ENCODE measurements around the gene ERBB3.

The ERBB3 gene

GRCh38 chr12:56078427-56078826 is 1.5 kb upstream of the ERBB3 start:
- no peak for DNase-seq (ENCODE audit: low read depth, low spot score)
- TF ChIP-seq CTCF (IDR thresholded peaks at IDR 0.05; ENCODE audit: insufficient read depth, low read length, missing control alignments), result no peak
- ChIA-PET POLR2A (interaction anchor here (0.8 to 1.6 kb wide), 2 partner anchors 26 to 38 kb away, joined by 3 to 10 read pairs; partner anchors contain the start of genes PA2G4 and RPL41), CTCF (interaction anchor here (1.0 to 2.2 kb wide), 8 partner anchors 12 to 340 kb away, joined by 3 to 27 read pairs (median 4); partner anchors contain the start of gene PA2G4)
- no peak overlapping the region for H3K4me3 ChIP-seq (ENCODE audit: low read depth, low read length)

- peak; percentile 85 for TF ChIP-seq CTCF (IDR thresholded peaks at IDR 0.05; ENCODE audit: insufficient read depth, low read length, missing control alignments)
- POLR2A ChIA-PET, result interaction anchor here (0.8 to 1.6 kb wide), 2 partner anchors 25 to 38 kb away, joined by 3 to 10 read pairs; partner anchors contain the start of genes PA2G4 and RPL41
These were observed 838 bp upstream of the ERBB3 start for GRCh38 chr12:56078931-56079722.

GRCh38 chr12:56080556-56081138 is 682 bp downstream of the ERBB3 start:
- TF ChIP-seq CTCF (IDR thresholded peaks at IDR 0.05; ENCODE audit: insufficient read depth, low read length, missing control alignments), result no peak
- ChIA-PET POLR2A (interaction anchor here (0.8 kb wide), 1 partner anchor 23 kb away, joined by 4 read pairs; the partner anchor contains the start of gene PA2G4), CTCF (interaction anchor here (1.0 to 3.0 kb wide), 6 partner anchors 10 to 84 kb away, joined by 3 to 18 read pairs (median 4); partner anchors contain the start of genes PA2G4 and SUOX)
- no peak for DNase-seq (ENCODE audit: low read depth, low spot score)
- peak overlapping the region; percentile 67 for H3K4me3 ChIP-seq (ENCODE audit: low read depth, low read length)

More at GRCh38 chr12:56078931-56079722, 838 bp upstream of the ERBB3 start:
- H3K4me3 ChIP-seq (ENCODE audit: low read depth, low read length), result peak overlapping the region; percentile 67
- CTCF ChIA-PET, result interaction anchor here (0.8 to 3.0 kb wide), 18 partner anchors 11 to 341 kb away, joined by 3 to 27 read pairs (median 4); partner anchors contain the start of genes PA2G4 and ZC3H10
- no peak for DNase-seq (ENCODE audit: low read depth, low spot score)

- CTCF ChIA-PET, result interaction anchor here (0.7 to 3.0 kb wide), 9 partner anchors 9 to 85 kb away, joined by 3 to 18 read pairs (median 4); partner anchors contain the start of genes PA2G4 and SUOX
- no peak for DNase-seq (ENCODE audit: low read depth, low spot score)
- H3K4me3 ChIP-seq (ENCODE audit: low read depth, low read length), result no peak overlapping the region
- no peak for TF ChIP-seq CTCF (IDR thresholded peaks at IDR 0.05; ENCODE audit: insufficient read depth, low read length, missing control alignments)
- POLR2A ChIA-PET, result no interaction called here
These were observed 1.7 kb downstream of the ERBB3 start for GRCh38 chr12:56081393-56082347.

GRCh38 chr12:56082382-56082781 is 2.4 kb downstream of the ERBB3 start:
- ChIA-PET CTCF (interaction anchor here (0.7 to 2.0 kb wide), 4 partner anchors 9 to 35 kb away, joined by 3 to 8 read pairs (median 4); no protein-coding TSS in a partner anchor), POLR2A (no interaction called here)
- no peak for DNase-seq (ENCODE audit: low read depth, low spot score)
- no peak overlapping the region for H3K4me3 ChIP-seq (ENCODE audit: low read depth, low read length)
- no peak for TF ChIP-seq CTCF (IDR thresholded peaks at IDR 0.05; ENCODE audit: insufficient read depth, low read length, missing control alignments)
